DOHH2 (cell line): Measurements from ENCODE around the gene ATP12A.

ENCODE experiments used
- EZH2phosphoT487 ChIP-seq: fragments of 200-600 bp; sonication (generic); IDR thresholded peaks from 2 replicates; pipeline ENCODE4 v1.6.1; 2017; ENCODE audit warnings: borderline replicate concordance, mild to moderate bottlenecking, antibody characterized with exemption, low read length, moderate library complexity, mixed read lengths
- TF ChIP-seq, protein P1 (sequence below): fragments of 200-600 bp; sonication (generic); IDR thresholded peaks from one replicate; pipeline ENCODE4 v1.5.1; 2014; ENCODE audit warnings: antibody characterized with exemption, mild to moderate bottlenecking, low read depth, low read length; ENCODE audit not compliant: poor library complexity, severe bottlenecking

DNA sequence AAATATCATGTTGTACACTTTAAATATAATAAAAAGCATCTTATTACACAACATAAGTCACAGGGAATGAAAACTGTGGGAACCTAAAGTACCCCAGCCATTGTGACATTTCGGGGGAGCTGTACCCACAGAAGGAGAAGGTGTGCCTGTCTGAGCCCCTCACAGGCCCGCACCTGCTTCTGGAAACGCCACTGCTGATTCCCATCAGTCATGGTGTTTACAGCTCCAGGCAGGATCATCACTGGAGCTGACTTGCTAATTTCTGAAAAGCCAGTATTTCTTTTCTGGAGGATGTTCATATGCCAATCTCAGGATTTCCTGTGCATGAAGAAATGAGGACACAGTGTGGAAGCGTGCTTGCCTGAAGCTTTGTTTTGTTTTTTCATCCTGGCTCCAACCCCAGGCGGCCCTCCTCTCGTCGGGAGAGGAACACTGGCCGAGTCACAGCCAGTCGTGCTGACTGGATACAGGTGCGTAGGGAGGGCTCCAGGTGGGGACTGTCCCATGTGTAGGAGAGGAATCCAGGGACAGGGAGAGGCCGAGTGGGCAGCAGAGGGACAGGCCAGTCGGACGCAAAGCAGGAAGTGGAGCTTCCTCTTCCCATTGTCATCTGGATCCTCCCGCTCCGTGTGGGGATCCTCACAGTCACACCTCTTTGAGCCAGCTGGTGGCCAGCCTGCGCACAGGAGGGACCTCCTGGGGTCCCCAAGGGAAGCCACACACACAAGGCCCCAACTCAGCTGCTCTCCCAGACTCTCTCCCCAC is 4.2 kb upstream of the ATP12A start:
- TF ChIP-seq EZH2phosphoT487 = no peak
- TF ChIP-seq, protein P1, sequence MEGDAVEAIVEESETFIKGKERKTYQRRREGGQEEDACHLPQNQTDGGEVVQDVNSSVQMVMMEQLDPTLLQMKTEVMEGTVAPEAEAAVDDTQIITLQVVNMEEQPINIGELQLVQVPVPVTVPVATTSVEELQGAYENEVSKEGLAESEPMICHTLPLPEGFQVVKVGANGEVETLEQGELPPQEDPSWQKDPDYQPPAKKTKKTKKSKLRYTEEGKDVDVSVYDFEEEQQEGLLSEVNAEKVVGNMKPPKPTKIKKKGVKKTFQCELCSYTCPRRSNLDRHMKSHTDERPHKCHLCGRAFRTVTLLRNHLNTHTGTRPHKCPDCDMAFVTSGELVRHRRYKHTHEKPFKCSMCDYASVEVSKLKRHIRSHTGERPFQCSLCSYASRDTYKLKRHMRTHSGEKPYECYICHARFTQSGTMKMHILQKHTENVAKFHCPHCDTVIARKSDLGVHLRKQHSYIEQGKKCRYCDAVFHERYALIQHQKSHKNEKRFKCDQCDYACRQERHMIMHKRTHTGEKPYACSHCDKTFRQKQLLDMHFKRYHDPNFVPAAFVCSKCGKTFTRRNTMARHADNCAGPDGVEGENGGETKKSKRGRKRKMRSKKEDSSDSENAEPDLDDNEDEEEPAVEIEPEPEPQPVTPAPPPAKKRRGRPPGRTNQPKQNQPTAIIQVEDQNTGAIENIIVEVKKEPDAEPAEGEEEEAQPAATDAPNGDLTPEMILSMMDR = no peak
